ENCODE results near the gene SCFD2.
"Not testable (repeated sequence)": the region's sequence is repeated elsewhere in the genome, so short reads cannot be mapped to it uniquely, and the experiment has no call there.

SCFD2 gene

DNA sequence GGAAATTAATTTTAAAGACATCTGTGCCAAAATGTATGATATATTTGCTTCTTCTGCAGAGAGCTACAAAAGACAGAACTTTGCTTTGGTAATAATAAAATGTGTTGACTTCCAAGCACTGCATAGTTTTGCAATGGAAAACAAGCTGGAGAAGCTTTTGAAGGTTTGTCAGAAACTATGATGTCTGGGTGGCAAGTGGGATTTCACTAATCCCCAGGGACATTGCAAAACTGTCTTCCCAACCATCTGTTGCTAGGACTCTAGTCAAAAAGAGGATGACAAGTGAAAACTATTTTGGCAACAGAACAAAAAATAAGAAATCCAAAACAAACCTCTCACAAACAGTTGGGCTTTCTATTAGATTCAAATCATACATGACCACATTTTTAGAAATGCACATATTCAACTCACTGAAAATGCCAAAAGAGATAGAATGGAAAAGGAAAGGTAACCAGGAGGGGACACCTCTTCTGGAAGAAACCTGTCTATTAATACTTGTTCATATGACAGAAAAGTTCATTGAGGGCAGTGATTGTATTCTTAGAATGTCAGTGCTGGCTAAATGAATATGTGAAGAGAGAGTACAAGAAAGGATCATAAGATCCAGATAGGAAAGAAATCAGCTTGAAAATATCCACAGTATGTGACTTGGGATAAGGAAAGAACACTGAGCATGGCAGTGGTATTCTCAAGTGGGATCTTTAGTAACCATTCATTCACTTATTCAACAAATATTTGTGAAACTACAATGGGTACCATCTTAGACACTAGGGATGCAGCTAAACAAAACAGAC is 275.7 kb downstream of the SCFD2 start:
- DNase-seq, result no peak

DNA sequence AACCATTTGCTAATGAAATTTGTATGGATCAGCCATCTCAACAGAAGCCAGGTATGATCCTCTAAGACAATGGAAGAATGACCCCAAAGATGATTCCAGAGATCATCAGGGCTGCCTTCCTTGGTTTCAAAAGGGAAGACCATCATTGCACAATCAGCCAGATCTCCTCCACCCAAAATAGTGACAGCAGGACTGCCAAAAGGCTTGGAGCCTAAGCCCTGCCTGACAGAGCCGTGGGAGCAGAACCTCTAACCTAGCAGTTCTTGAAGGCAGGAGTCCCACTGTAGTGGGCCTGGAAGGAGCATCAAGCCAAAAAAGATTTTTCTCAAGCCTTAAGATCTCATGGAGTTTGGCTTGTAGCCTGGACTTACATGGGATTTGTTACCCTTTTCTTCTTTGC is 277.7 kb downstream of the SCFD2 start:
- no peak for DNase-seq

DNA sequence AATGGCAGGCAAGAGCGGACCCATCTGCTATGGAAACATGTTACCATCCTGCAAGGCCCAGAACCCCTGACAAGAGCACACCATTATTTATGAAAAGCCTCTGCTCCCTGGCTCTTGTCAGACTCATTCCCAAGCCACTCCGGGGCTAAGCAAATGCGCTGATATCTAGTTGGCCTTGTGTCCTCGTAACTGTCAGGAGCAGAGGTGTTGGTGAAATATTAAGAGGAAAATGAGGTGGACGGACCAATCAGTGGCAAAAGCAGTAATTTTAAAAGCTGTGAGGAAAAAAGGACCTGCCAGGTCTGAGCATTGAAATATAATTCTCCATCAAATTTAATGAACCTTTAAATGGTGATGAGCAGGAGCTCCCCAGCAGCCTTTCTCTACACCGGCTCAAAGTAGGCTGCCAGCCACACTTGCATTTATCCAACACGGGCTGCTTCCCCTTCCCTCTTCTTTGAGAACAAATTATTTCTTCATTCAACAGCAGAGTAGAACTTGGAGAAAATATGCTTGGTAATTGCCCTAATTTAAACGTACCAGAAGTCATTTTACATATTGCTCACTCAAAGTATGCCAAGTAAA is 289.4 kb downstream of the SCFD2 start:
- DNase-seq, result no peak

DNA sequence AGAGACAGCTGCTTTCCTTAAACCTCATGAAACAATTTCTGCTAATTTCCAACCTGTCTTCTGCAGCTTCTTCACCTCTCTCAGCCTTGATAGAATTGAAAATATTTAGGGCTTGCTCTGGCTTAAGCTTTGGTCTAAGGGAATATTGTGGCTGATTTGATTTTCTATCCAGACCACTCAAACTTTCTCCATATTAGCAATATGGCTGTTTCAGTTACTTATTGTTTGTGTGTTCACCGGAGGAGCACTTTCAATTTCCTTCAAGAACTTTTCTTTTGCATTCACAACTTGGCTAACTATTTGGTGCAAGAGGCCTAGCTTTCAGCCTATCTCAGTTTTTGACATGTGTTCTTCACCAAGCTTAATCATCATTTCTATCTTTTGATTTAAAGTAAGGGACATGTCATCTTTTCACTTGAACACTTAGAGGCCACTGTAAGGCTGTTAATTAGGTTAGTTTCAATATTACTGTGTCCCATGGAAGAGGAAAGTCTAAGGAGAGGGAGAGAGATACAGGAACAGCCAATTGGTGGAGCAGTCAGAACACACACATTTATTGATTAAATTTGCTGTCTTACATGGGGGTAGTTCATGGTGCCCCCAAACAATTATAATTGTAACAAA is 290.6 kb downstream of the SCFD2 start:
- DNase-seq, result no peak

DNA sequence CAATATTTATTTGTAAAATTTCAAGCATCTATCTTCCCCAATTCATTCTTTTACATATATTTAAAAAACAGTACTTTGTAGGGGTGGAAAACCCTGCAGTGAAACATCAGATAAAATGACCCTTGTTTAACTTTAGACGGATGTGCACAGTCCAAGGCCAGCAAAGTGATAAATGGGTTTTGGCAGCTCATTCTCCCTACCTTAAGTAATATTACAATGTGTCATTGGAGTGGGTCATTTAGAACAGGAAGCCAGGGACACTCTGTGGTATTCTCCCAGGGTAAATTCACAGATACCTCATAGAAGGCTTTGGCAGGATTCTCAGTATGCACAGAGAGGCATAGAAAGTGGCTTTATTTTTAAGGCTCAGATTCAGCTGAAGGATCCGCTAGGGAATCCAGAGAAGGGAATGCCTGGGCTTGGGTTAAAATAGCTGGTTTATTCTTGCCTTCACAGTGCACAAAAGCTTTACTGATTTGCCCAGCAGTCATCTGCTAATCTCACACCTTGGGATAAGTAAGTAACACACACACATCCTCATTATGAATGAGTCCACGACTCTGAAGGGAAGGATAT is 297.0 kb downstream of the SCFD2 start:
- DNase-seq, result no peak

DNA sequence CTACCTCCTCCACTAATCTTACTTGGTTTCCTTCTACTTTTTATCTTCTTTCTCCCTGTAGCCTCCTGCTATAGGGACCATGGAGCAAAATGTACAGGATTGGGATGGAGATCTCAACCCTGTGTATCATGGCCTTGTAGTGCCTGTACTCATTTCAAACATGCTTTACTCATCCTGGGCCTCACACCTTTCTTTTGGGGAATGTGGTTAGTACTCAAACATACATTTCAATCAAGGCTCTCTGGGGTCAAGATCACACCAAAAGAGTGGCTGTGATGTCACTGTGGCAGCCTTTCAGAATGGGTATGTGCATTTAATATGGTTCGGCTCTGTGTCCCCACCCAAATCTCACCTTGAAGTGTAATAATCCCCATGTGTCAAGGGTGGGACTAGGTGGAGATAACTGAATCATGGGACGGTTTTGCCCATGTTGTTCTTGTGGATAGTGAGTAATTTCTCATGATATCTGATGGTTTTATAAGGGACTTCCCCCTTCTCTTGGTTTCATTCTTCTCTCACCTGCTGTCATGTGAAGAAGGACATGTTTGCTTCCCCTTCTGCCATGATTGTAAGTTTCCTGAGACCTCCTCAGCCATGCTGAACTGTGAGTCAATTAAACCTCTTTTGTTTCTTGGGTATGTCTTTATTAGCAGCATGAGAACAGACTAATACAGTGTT is 298.6 kb downstream of the SCFD2 start:
- no peak for DNase-seq

DNA sequence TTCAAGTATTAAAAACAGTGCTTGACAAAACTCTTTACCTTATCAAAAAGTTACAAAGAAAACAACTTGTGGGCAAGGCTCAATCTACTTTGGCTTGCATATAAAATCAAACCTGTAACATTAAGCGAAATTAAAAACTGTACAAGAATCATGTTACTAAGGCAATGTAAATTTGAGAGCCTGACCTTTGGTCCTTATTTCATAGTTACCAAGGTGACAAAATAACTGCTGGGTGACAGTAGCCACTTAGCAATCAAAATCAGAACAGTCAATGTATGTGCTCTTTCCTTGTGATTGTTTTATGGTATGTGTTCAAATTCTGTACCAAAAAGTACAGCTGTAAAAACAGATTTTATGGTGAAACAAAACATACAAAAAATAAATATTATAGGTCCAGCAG is 299.7 kb downstream of the SCFD2 start:
- no peak for DNase-seq

DNA sequence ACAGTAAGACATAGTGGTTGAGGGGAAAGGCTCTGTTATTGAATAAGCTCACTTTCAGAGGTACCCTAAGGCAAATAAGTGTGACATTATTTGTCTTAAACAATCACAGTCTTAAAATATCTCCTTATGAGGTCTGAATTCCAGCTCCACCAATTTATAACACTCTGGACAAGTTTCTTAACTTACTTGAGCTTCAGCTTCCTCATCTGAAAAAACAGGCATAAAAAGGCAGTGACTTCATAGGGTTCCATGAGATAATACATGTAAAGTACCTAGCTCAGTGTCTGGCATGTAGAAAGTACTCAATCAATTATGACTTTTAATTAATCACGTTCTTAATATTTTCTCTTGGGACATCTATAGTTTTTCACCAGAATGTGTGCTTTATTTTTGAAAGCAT is 301.3 kb downstream of the SCFD2 start:
- DNase-seq, result no peak

DNA sequence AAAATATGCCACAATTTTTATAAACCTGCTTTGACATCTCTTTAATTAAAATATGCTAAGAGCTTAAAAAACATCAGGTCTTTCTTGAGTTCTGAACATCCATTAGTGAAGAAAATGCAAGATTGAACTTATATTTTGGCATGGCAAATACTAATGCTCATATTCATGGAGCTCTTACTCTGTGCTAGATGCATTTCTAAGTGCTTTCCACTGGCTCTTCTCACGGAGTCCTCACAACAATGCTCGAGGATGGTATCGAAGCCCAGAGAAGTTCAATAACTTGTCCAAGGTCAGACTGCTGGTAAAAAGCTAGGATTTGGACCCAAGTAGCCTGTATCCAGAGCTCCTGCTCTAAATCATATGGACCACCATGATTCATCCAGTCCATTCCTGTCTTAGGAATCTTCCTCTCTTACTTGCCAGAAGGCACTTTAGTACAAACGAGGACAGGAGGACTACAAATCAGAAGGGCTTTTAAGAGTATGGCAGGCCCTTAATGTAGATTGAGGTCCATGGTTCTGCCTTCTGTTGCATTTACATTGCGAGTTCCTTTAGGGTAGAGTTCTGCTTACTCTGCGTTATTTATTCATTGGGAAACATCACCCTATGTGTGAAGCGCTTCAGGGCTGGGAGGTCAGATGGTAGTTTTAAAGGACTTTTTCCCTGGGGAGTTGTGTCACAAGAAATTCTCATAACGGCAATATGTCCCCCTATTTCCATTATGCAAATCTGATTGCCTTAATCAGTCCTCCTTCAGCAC is 304.6 kb downstream of the SCFD2 start:
- no peak for DNase-seq

DNA sequence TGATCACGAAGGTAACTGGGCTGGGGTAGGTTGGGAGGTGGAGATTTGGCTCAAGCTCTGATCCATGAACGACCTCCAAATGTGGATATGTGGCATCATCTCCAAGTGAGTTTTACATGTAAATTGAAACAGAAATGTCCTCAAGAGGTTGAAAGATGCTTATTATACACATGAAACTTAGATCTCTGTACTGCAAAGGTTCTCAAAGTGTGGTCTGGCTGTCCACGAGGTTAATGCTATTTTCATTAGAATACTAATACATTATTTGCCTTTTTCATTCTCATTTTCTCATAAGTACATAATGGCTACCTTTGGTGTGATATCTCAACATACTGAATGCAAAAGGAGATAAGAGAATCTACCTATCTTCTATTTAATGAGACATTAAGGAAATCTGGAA is 305.6 kb downstream of the SCFD2 start:
- DNase-seq, result no peak

DNA sequence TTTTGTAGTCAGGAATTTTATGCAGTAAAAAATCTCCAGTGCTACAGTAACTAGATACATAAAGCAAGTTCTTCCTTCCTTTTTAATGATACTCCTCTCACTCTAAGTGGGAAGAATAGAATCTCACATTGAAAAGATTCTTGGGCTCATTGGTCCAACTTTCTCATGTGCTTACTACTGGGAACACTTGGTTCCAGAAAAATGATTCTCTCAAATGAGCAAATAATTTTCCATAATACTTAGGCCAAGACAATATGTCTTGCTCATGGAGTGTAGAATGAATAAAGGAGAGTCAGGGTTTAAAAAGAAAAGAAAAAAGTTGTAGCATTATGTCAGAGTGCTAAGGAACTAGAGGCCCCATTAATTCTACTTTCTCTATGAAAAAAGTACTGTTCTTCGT is 306.0 kb downstream of the SCFD2 start:
- no peak for DNase-seq

DNA sequence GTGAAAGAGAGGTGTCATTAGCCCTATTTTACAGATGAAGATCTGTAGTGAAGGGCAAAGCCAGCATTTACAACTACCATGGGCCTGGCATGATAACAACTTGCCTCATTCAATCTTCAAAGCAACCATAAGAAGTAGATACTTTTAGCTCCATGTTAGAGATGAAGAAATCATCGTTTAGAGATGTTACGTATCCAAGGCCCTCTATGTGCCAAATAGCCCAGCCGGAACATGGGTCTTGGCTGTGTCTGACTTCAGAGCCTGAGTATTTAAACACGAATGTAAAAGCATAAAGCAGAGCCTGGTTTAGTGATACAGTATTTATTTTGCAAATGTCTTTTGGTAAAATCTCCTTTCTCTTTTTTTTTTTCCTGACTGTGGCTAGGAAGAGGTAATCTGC is 306.6 kb downstream of the SCFD2 start:
- DNase-seq, result no peak

DNA sequence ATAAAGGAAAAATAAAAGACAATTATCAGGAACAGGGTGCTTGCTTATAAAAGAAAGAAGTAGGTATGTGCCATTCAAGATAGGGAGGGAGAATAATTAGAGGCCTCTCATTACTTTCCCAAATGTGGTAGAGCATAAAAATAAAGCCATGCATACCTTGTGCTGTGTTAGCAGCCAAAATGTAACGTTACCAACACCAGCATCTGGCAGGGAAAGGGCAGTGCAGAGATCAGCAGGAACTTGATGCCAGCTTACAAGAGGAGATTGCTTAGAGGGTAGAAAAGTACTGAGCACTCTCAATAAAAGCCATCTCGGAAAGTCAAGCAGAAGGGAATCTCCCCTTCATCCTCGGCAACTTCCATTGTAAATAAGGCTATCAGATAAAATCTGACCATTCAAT is 308.2 kb downstream of the SCFD2 start:
- no peak for DNase-seq

DNA sequence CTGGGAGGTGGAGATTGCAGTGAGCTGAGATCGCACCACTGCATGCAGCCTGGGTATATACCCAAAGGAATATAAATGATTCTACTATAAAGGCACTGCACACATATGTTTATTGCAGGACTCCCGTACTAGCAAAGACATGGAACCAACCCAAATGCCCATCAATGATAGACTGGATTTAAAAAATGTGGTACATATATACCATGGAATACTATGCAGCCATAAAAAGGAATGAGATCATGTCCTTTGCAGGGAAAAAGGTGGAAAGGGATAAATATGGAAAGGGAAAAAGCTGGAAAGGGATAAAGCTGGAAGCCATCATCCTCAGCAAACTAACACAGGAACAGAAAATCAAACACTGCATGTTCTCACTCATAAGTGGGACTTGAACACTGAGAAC is 308.8 kb downstream of the SCFD2 start:
- not testable (repeated sequence) for DNase-seq

DNA sequence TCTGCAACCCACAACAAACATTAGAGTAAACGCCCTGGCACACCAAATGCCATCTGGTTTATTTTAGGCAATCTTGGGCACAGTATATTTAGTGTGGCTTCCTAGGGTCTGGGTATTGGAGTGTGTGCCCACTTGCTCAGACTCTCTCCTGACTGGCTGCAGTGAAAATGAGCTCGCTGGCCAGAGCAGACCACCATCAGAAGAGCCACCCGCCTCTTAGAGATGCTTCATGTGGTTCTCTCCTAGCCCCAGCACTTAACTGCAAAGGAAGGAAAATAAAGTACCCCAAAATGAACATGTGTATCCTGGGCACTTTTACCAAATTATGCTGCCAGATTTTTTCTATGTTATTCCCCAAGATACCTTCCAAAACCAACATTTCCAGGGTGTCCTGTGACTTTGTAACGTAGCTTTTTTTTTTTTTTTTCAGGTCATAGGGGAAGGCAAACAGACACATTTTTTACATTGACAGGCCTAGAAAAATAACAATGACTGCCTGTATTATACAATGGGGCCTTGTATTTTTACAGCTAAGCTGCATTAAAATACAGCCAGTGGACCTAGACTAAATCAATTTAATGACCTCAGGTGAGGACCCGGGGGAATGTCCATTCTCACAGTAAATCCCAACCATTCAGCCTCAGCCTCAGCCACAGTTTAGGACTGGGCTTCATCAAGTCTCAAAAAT is 310.0 kb downstream of the SCFD2 start:
- DNase-seq, result no peak

DNA sequence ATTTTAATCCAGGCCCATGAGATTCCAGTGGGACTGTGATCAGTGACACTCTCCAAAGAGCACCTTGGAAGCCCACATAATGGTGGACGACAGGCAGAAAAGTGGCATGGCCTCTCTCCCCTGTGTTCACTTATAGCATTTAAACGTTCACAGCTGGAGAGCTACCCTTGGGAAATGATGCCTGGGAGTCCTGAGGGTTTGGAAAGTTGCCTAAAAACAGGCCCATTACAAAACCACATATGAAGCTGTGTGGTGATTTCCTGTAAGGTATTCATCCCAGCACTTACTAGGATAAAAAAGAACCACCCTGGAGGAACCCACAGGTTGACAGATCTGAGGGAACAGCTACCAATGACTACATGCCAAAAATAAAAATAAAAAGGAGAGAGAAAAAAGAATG is 310.6 kb downstream of the SCFD2 start:
- no peak for DNase-seq

DNA sequence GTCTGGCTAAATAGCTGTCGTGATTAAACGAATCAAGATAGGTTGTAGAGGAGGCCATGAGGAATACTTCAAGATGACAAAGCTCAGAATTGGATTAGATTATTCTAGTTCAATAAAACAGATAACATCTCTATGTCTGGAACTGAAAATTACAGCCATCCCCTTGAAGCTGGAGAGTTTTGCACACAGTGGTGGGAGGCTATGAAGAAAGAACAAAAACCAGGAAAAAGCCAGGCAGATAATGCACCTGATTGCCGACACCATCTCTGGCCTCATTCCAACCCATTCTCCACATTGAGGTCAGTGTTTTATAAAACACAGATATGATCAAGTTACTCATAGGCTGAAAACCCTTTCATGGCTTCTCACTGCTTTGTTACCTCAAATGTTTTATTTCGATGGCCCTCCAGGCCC is 315.5 kb downstream of the SCFD2 start:
- no peak for DNase-seq

DNA sequence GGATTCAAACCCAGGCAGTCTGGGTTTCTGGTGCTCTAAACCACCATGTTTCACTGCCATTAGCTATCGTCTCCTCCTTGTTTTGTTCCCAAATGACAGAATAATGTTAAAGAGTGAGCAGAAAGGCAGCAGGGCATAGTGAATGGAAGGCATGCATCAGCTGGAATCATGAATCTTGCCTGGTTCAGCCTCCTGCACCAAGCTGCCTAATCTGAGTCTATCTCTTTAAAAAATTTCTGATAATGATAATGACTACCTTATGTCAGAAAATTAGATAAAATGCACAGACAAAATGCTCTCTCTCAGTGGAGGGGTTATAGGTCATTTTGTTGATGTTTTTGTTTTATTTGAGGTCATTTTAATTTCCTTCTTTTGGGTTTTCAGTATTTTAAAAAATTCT is 316.3 kb downstream of the SCFD2 start:
- DNase-seq, result no peak

DNA sequence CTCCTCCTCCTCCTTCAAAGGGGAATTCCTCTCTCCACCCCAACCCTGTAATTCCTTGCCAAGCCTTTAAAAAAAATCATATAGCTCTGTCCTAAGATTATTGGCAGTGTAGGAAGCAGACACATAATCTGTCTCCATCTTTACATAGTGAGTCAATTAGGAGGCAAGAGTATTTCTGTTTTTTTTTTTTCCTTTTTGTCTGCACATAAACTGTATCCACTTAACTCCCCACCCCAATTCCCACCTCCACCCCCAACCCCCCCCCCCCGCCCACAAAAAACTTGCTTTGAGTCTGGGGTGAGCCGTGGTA is 321.3 kb downstream of the SCFD2 start:
- DNase-seq, result no peak

DNA sequence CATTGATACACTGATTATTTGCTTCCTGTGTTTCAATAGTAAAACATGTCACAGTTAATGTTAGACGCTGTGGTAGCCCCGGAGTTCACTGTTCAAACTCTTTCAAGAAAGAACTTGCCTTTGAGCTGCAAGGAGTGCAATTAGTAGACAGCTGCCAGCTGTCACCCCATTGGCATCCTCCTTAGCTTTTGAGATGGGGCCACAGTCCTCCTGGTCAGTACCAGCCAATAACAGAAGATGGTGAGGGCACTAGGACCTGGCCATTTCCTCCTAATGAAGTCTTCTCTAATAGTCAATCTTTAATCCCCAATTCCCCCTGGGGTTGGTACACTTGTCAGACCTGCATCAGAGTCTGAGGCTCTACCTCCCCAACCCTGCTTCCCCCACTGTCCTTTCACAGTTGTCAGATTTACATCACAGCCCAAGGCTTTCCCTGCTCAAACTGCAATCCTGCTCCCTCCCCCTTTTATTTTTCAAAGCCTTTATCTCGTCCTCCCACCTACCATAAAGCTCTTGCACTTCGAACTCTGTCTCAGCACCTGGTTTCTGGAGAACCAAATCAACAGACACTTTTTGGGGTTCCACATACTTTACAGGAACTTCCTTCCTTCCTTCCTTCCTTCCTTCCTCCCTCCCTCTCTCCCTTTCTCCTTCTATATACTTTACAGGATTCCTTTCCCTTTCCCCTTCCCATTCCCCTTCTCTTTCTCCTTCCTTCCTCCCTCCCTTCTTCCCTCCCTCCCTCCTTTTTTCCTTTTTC is 321.8 kb downstream of the SCFD2 start:
- no peak for DNase-seq

DNA sequence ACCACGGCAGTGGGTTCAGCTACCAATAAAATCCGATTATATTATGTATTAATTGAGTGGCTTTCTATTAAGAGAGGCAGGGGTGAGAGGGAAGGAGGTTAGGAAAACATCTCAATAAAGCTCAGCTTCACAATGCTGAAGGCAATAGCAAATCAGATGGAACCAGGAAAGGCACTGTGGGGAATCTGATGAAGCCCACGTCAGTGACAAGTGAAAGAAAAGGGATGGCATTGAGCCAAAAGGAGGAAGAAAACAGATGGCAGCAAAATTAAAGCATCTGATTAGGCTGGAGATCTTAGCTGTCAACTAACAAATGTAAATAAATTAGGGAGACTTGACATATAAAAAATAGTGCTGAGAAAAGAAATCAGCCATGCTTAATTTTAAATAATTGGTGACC is 322.8 kb downstream of the SCFD2 start:
- no peak for DNase-seq

DNA sequence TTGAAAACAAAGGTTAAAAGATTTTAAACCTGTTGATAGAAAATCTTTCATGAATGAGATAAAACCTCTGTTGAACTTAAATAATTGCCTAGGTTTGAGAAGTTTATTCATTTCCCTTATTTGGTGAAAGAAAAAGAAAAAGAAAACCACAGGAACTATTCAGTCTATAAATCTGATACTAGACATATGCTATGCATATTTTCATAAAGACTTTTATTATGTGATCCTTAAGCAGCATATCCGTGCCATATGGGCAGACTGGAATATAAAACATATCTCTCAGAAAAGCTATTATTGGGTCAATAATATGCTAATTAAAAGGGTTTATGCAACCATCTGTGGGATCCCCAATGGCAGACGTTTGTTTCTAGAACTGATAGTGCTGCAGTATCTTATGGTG is 325.0 kb downstream of the SCFD2 start:
- no peak for DNase-seq

Measured in CD4-positive, alpha-beta T cell treated with Interferon gamma for 1 hour (primary cell).